Left renal cortex interstitium (tissue), 4 donors: ENCODE results near the gene PEX11A. TPM values are rescaled to one million over a fixed set of nuclear protein-coding genes. Genes with fewer than 3 reads are reported as not detected.
A peak's percentile ranks its signal among the peaks of the same experiment; 100 is the strongest.

ENCODE experiments used
- DNase-seq, 4 donors: peaks; one replicate each; pipeline ENCODE4 v3.0.0-alpha.2; 2013; ENCODE audit warnings: low read depth in 4 of 4, low spot score in 2 of 4, missing footprints in 1 of 4
- polyA plus RNA-seq, 4 donors: library from polyadenylated mRNA; unstranded; fragments of 120-200 nt; gene quantifications; one replicate each; pipeline ENCODE4 v1.2.1, GENCODE V29; 2013; ENCODE audit not compliant: insufficient read length in 4 of 4

Gene PEX11A
- polyA plus RNA-seq, 4 donors, result 18.0 to 21.8 (median 19.0) TPM

GRCh38 chr15:89657686-89658200 lies 32.8 kb downstream of the PEX11A start:
- DNase-seq, result no peak

- DNase-seq, result no peak
Observed at GRCh38 chr15:89656116-89656815, 34.3 kb downstream of the PEX11A start.

GRCh38 chr15:89654847-89655805 lies 35.4 kb downstream of the PEX11A start, which contains the start of gene KIF7:
Gene KIF7, minus strand, starts transcription at chr15:89655467. Its CDS starts 2,537 bp downstream, at chr15:89652930.
- DNase-seq, result peak in 2 of 4 donors; percentile 48 to 58

- no peak for DNase-seq
Observed at GRCh38 chr15:89654301-89654761, 36.2 kb downstream of the PEX11A start.

- DNase-seq, result no peak
Observed at GRCh38 chr15:89653578-89653977, 37.0 kb downstream of the PEX11A start.

- DNase-seq, result no peak
Observed at GRCh38 chr15:89652666-89653065, 37.9 kb downstream of the PEX11A start.

GRCh38 chr15:89652131-89652530 lies 38.4 kb downstream of the PEX11A start:
- no peak for DNase-seq

GRCh38 chr15:89649716-89650115 lies 40.8 kb downstream of the PEX11A start:
- DNase-seq, result no peak

- DNase-seq, result no peak
Observed at GRCh38 chr15:89649013-89649625, 41.4 kb downstream of the PEX11A start.

GRCh38 chr15:89648106-89649012 lies 42.2 kb downstream of the PEX11A start:
- DNase-seq, result no peak

- DNase-seq, result peak in 1 of 4 donors; percentile 24
Observed at GRCh38 chr15:89647191-89647851, 43.2 kb downstream of the PEX11A start.

- no peak for DNase-seq
Observed at GRCh38 chr15:89646416-89647141, 44.0 kb downstream of the PEX11A start.

GRCh38 chr15:89645680-89646079 lies 44.9 kb downstream of the PEX11A start:
- DNase-seq, result no peak

GRCh38 chr15:89642106-89642505 lies 48.4 kb downstream of the PEX11A start:
- no peak for DNase-seq

GRCh38 chr15:89641053-89641452 lies 49.5 kb downstream of the PEX11A start:
- DNase-seq, result no peak

GRCh38 chr15:89640245-89640644 lies 50.3 kb downstream of the PEX11A start:
- DNase-seq, result no peak

- DNase-seq, result no peak
Observed at GRCh38 chr15:89633585-89633984, 57.0 kb downstream of the PEX11A start.
